Mesothelial cell of epicardium (in vitro differentiated cells): ENCODE measurements around the gene PRR19. TPM values are rescaled to one million over a fixed set of nuclear protein-coding genes. Genes with fewer than 3 reads are reported as not detected.
A peak's percentile ranks its signal among the peaks of the same experiment; 100 is the strongest.

ENCODE experiments used
- DNase-seq, 2 experiments: peaks; one replicate each; pipeline ENCODE4 v3.0.0; 2021; ENCODE audit warnings: low spot score in 2 of 2; ENCODE audit not compliant: unreplicated experiment in 2 of 2
- H3K27ac Mint-ChIP-seq: 2 replicates; pipeline ENCODE4 v1.8.0; 2021; ENCODE audit warnings: mixed read lengths
- H3K27me3 Mint-ChIP-seq: 2 replicates; pipeline ENCODE4 v1.8.0; 2021; ENCODE audit warnings: low read depth, mixed read lengths
- H3K36me3 Mint-ChIP-seq: 2 replicates; pipeline ENCODE4 v1.8.0; 2021; ENCODE audit warnings: mixed read lengths
- H3K4me1 Mint-ChIP-seq: 2 replicates; pipeline ENCODE4 v1.8.0; 2021; ENCODE audit warnings: mixed read lengths
- H3K4me3 Mint-ChIP-seq: 2 replicates; pipeline ENCODE4 v1.8.0; 2021; ENCODE audit warnings: mild to moderate bottlenecking, moderate library complexity, mixed read lengths
- H3K9me3 Mint-ChIP-seq: 2 replicates; pipeline ENCODE4 v1.8.0; 2021; ENCODE audit warnings: mixed read lengths
- CTCF ChIP-seq: fragments of 200-600 bp; sonication (generic); IDR thresholded peaks from one replicate; pipeline ENCODE4 v1.5.0; 2021; ENCODE audit warnings: antibody characterized with exemption; ENCODE audit not compliant: unreplicated experiment
- total RNA-seq: library from RNA; stranded (reverse); gene quantifications from 3 replicates; pipeline ENCODE4 v1.2.1, GENCODE V29; 2021

PRR19 gene
- total RNA-seq, 1 donor from 2014 or later: 1.7 TPM

- H3K27me3 Mint-ChIP-seq: no peaks in the 10 kb centered on the region
- DNase-seq: peak in 1 of 2 experiments; percentile 38
- H3K4me1 Mint-ChIP-seq: peaks cover 55% of the 10 kb centered on the region
- no peak for TF ChIP-seq CTCF
- no peaks in the 10 kb centered on the region for H3K9me3 Mint-ChIP-seq
- no peaks in the 10 kb centered on the region for H3K36me3 Mint-ChIP-seq
- H3K27ac Mint-ChIP-seq: peak overlapping the region; percentile 97
- peak overlapping the region; percentile 72 for H3K4me3 Mint-ChIP-seq
Measured at GRCh38 chr19:42281146-42281826, 20.6 kb upstream of the PRR19 start.

- peak overlapping the region; percentile 72 for H3K4me3 Mint-ChIP-seq
- DNase-seq: peak in 1 of 2 experiments; percentile 17
- no peaks in the 10 kb centered on the region for H3K36me3 Mint-ChIP-seq
- peaks cover 56% of the 10 kb centered on the region for H3K4me1 Mint-ChIP-seq
- H3K27ac Mint-ChIP-seq: peak overlapping the region; percentile 97
- no peaks in the 10 kb centered on the region for H3K9me3 Mint-ChIP-seq
- H3K27me3 Mint-ChIP-seq: no peaks in the 10 kb centered on the region
- no peak for TF ChIP-seq CTCF
Measured at GRCh38 chr19:42281827-42282762, 19.8 kb upstream of the PRR19 start.

GRCh38 chr19:42282819-42283187, 19.1 kb upstream of the PRR19 start:
- Mint-ChIP-seq H3K9me3 (no peaks in the 10 kb centered on the region), H3K4me3 (no peak overlapping the region)

GRCh38 chr19:42283188-42284065, 18.5 kb upstream of the PRR19 start:
- H3K9me3 Mint-ChIP-seq: no peaks in the 10 kb centered on the region
- H3K36me3 Mint-ChIP-seq: no peaks in the 10 kb centered on the region
- no peak for TF ChIP-seq CTCF
- peak; percentile 95 to 96 for DNase-seq
- H3K4me3 Mint-ChIP-seq: no peak overlapping the region
- H3K4me1 Mint-ChIP-seq: peaks cover 46% of the 10 kb centered on the region
- no peaks in the 10 kb centered on the region for H3K27me3 Mint-ChIP-seq
- H3K27ac Mint-ChIP-seq: no peak overlapping the region

More at GRCh38 chr19:42282819-42283187, 19.1 kb upstream of the PRR19 start:
- no peak overlapping the region for H3K27ac Mint-ChIP-seq
- TF ChIP-seq CTCF: no peak
- H3K36me3 Mint-ChIP-seq: no peaks in the 10 kb centered on the region
- no peaks in the 10 kb centered on the region for H3K27me3 Mint-ChIP-seq
- H3K4me1 Mint-ChIP-seq: peaks cover 51% of the 10 kb centered on the region
- DNase-seq: no peak

GRCh38 chr19:42284066-42284501, 17.8 kb upstream of the PRR19 start:
- peaks cover 40% of the 10 kb centered on the region for H3K4me1 Mint-ChIP-seq
- DNase-seq: peak; percentile 73 to 74

More at GRCh38 chr19:42284066-42284501, 17.8 kb upstream of the PRR19 start:
- H3K9me3 Mint-ChIP-seq: no peaks in the 10 kb centered on the region
- H3K4me3 Mint-ChIP-seq: no peak overlapping the region
- no peak for TF ChIP-seq CTCF
- H3K36me3 Mint-ChIP-seq: no peaks in the 10 kb centered on the region
- no peaks in the 10 kb centered on the region for H3K27me3 Mint-ChIP-seq
- no peak overlapping the region for H3K27ac Mint-ChIP-seq
